HCT116 (cell line): ENCODE measurements around the gene PARP2. TPM values are rescaled to one million over a fixed set of nuclear protein-coding genes. Genes with fewer than 3 reads are reported as not detected.

ENCODE experiments used
- ATAC-seq: fragments of 200-7000 bp; cut with Tn5 transposase; 2 replicates; pipeline ENCODE4 v1.9.1; 2020; ENCODE audit warnings: mild to moderate bottlenecking, moderate library complexity
- BruUV-seq: library from RNA; stranded (reverse); fragments of 400-500 nt; replicated peaks from 2 replicates; lab custom pipeline; 2021; lab: Mats Ljungman, UMichigan
- CTCF ChIA-PET: fragments of 300-600 bp; sonication (Branson Sonifier 250); formaldehyde crosslinking; loops from one replicate; lab custom pipeline; 2021; ENCODE audit warnings: antibody characterized with exemption; lab: Charles Lee
- POLR2A ChIA-PET: fragments of 300-600, 350-600 bp; sonication (Branson Sonifier 250); formaldehyde crosslinking; loops from one replicate; lab custom pipeline; 2021; ENCODE audit warnings: antibody characterized with exemption; lab: Charles Lee
- RAD21 ChIA-PET, 2 experiments: fragments of 300-600 bp; sonication (Branson Sonifier 250); formaldehyde crosslinking; loops; one replicate each; lab custom pipeline; 2023; ENCODE audit warnings: low total read pairs in 2 of 2; ENCODE audit not compliant: uncharacterized antibody in 2 of 2, unreplicated experiment in 2 of 2, low non-redundant PET in 1 of 2; lab: Charles Lee
- DNase-seq: peaks from one replicate; pipeline ENCODE4 v3.0.0-alpha.2; 2010; ENCODE audit warnings: low read depth, low spot score
- H2AFZ ChIP-seq: fragments of 200-600 bp; shearing (Covaris generic), sonication (generic); 2 replicates; pipeline ENCODE4 v1.6.1; 2017; ENCODE audit warnings: low read depth, mixed run types, mixed read lengths, antibody characterized with exemption, low read length; ENCODE audit not compliant: poor library complexity, severe bottlenecking
- H3K27ac ChIP-seq: 2 replicates; pipeline ENCODE4 v1.5.1; 2012; ENCODE audit warnings: low read depth, low read length
- H3K27me3 ChIP-seq: fragments of 200-600 bp; sonication (generic); 2 replicates; pipeline ENCODE4 v1.6.1; 2016; ENCODE audit warnings: mixed run types, low read length, mixed read lengths; ENCODE audit not compliant: insufficient read depth
- H3K36me3 ChIP-seq, 2 experiments: fragments of 200-500 bp in 1 of 2; fragments of 200-600 bp in 1 of 2; sonication (Bioruptor generic) in 1 of 2; sonication (generic) in 1 of 2; 2 replicates each; pipeline versions ENCODE4 v1.5.1 to v1.6.1; 2014 to 2016; ENCODE audit warnings: low read length in 2 of 2, inconsistent platforms in 1 of 2, mixed read lengths in 1 of 2, mixed run types in 1 of 2; ENCODE audit not compliant: insufficient read depth in 2 of 2, control insufficient read depth in 1 of 2
- H3K4me1 ChIP-seq, 2 experiments: fragments of 200-600 bp in 1 of 2; sonication (generic) in 1 of 2; 2 replicates each; pipeline versions ENCODE4 v1.5.1 to v1.6.1; 2012 to 2017; ENCODE audit warnings: low read length in 2 of 2, inconsistent platforms in 1 of 2, mild to moderate bottlenecking in 1 of 2, mixed read lengths in 1 of 2, mixed run types in 1 of 2, moderate library complexity in 1 of 2; ENCODE audit not compliant: insufficient read depth in 2 of 2, control insufficient read depth in 1 of 2
- H3K4me2 ChIP-seq: fragments of 200-600 bp; sonication (generic); 2 replicates; pipeline ENCODE4 v1.6.1; 2017; ENCODE audit warnings: mixed run types, low read length, mixed read lengths
- H3K4me3 ChIP-seq, 2 experiments: fragments of 200-600 bp in 1 of 2; sonication (generic) in 1 of 2; replicated peaks in 1 of 2; 2 replicates each; pipeline ENCODE4 v1.5.1; 2011 to 2016; ENCODE audit warnings: low read length in 2 of 2, control low read depth in 1 of 2, low read depth in 1 of 2, mild to moderate bottlenecking in 1 of 2, mixed read lengths in 1 of 2, mixed run types in 1 of 2
- H3K79me2 ChIP-seq: fragments of 200-600 bp; sonication (generic); 2 replicates; pipeline ENCODE4 v1.6.1; 2017; ENCODE audit warnings: mild to moderate bottlenecking, mixed run types, low read length, moderate library complexity, mixed read lengths; ENCODE audit not compliant: insufficient read depth
- H3K9ac ChIP-seq: fragments of 200-600 bp; sonication (generic); 2 replicates; pipeline ENCODE4 v1.6.1; 2016; ENCODE audit warnings: low read length, mixed read lengths
- H3K9me2 ChIP-seq: fragments of 200-600 bp; sonication (generic), shearing (Covaris generic); 2 replicates; pipeline ENCODE4 v1.6.1; 2017; ENCODE audit warnings: mixed run types, mild to moderate bottlenecking, moderate library complexity; ENCODE audit not compliant: insufficient read depth
- H3K9me3 ChIP-seq, 2 experiments: fragments of 200-500 bp in 1 of 2; fragments of 200-600 bp in 1 of 2; sonication (Bioruptor generic) in 1 of 2; sonication (generic) in 1 of 2; 2 replicates each; pipeline ENCODE4 v1.6.1; 2014 to 2017; ENCODE audit warnings: low read length in 2 of 2, mixed read lengths in 2 of 2, inconsistent platforms in 1 of 2, low read depth in 1 of 2, mild to moderate bottlenecking in 1 of 2, mixed run types in 1 of 2, moderate library complexity in 1 of 2; ENCODE audit not compliant: control insufficient read depth in 1 of 2, insufficient read depth in 1 of 2
- H4K20me1 ChIP-seq: fragments of 200-600 bp; sonication (generic), shearing (Covaris generic); 2 replicates; pipeline ENCODE4 v1.6.1; 2017; ENCODE audit warnings: mixed run types, mild to moderate bottlenecking, moderate library complexity; ENCODE audit not compliant: insufficient read depth
- CEBPB ChIP-seq: IDR thresholded peaks from 2 replicates; pipeline ENCODE4 v1.6.1; 2012; ENCODE audit warnings: low read depth
- EZH2 ChIP-seq: fragments of 200-600 bp; sonication (generic); IDR thresholded peaks from 2 replicates; pipeline ENCODE4 v1.6.1; 2017; ENCODE audit warnings: antibody characterized with exemption, mixed run types
- EZH2phosphoT487 ChIP-seq: fragments of 200-600 bp; IDR thresholded peaks from 2 replicates; pipeline ENCODE4 v1.6.1; 2018; ENCODE audit warnings: antibody characterized with exemption, borderline replicate concordance
- JUND ChIP-seq: IDR thresholded peaks from 2 replicates; pipeline ENCODE4 v1.6.1; 2012
- ZBTB33 ChIP-seq: IDR thresholded peaks from 2 replicates; pipeline ENCODE4 v1.6.1; 2011; ENCODE audit warnings: mild to moderate bottlenecking, low read length, moderate library complexity; ENCODE audit not compliant: insufficient replicate concordance; ENCODE audit errors: extremely low read depth
- intact Hi-C: fragments of 100-400 bp; cut with micrococcal nuclease; formaldehyde crosslinking; loops from 2 replicates; pipeline ENCODE4 v1.10.0; 2022
- total RNA-seq: library from RNA; stranded (reverse); gene quantifications from one replicate; pipeline ENCODE4 v1.2.1, GENCODE V29; 2021; ENCODE audit not compliant: unreplicated experiment
- TF ChIP-seq, protein P1 (sequence below), 3 experiments: fragments of 200-600 bp in 1 of 3; sonication (generic) in 1 of 3; IDR thresholded peaks in 2 of 3; conservative IDR thresholded peaks in 1 of 3; 2 replicates each; pipeline ENCODE4 v1.5.1; 2012 to 2017; ENCODE audit warnings: low read depth in 2 of 3, low read length in 2 of 3, antibody characterized with exemption in 1 of 3, borderline replicate concordance in 1 of 3, control low read depth in 1 of 3, mild to moderate bottlenecking in 1 of 3, mixed read lengths in 1 of 3, mixed run types in 1 of 3, moderate library complexity in 1 of 3; ENCODE audit not compliant: insufficient read depth in 1 of 3

Gene PARP2
- total RNA-seq, 1 experiment from 2014 or later, result 51.8 TPM

DNA sequence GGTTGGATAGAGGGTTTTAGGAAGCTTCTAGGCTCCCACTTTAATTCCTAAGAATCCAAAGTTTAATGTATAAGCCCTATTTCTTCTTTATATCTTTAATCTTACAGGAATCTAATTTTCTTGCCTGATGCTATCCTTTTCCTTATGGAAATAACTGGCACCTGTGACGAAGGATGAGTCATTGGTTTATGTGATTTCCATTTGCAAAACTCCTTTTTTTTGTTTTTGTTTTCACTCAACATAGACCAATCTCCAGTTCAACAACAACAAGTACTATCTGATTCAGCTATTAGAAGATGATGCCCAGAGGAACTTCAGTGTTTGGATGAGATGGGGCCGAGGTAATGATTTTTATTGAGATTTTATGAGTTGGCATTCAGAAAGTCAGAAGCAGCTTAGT is 6.8 kb downstream of the PARP2 start:
- no TSS peak for BruUV-seq
- Histone ChIP-seq H3K79me2 (peaks cover 13% of the 10 kb centered on the region), H3K9me2 (no peaks in the 10 kb centered on the region), H3K4me2 (no peak overlapping the region), H3K9me3 (no peaks in the 10 kb centered on the region), H4K20me1 (no peaks in the 10 kb centered on the region), H3K27me3 (no peaks in the 10 kb centered on the region), H3K9ac (no peak overlapping the region), H3K27ac (no peak overlapping the region), H3K4me3 (no peak overlapping the region), H2AFZ (no peak overlapping the region), H3K4me1 (no peaks in the 10 kb centered on the region), H3K36me3 (peaks cover 67% of the 10 kb centered on the region in 2 experiments)
- ChIA-PET RAD21 (no interaction called here), CTCF (no interaction called here), POLR2A (no interaction called here)
- no peak for ATAC-seq
- no peak for DNase-seq
- intact Hi-C loops, result no loop called here
- TF ChIP-seq ZBTB33 (no peak), EZH2phosphoT487 (no peak), CEBPB (no peak), JUND (no peak), EZH2 (no peak)

- Histone ChIP-seq H3K9me3 (no peaks in the 10 kb centered on the region), H2AFZ (no peak overlapping the region), H3K79me2 (peaks cover 7% of the 10 kb centered on the region), H4K20me1 (no peaks in the 10 kb centered on the region), H3K27ac (no peak overlapping the region), H3K36me3 (peaks cover 65 to 66% of the 10 kb centered on the region in 2 experiments)
- ATAC-seq (no peak), DNase-seq (no peak)
- BruUV-seq, result no TSS peak
- intact Hi-C loops, result no loop called here
- no peak for TF ChIP-seq EZH2
- TF ChIP-seq, protein P1, sequence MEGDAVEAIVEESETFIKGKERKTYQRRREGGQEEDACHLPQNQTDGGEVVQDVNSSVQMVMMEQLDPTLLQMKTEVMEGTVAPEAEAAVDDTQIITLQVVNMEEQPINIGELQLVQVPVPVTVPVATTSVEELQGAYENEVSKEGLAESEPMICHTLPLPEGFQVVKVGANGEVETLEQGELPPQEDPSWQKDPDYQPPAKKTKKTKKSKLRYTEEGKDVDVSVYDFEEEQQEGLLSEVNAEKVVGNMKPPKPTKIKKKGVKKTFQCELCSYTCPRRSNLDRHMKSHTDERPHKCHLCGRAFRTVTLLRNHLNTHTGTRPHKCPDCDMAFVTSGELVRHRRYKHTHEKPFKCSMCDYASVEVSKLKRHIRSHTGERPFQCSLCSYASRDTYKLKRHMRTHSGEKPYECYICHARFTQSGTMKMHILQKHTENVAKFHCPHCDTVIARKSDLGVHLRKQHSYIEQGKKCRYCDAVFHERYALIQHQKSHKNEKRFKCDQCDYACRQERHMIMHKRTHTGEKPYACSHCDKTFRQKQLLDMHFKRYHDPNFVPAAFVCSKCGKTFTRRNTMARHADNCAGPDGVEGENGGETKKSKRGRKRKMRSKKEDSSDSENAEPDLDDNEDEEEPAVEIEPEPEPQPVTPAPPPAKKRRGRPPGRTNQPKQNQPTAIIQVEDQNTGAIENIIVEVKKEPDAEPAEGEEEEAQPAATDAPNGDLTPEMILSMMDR (IDR thresholded peaks at IDR 0.05 in 2 of 3, conservative IDR thresholded peaks at IDR 0.05 in 1 of 3; ENCODE audit: borderline replicate concordance in 1 of 3, insufficient read depth in 1 of 3, low read depth in 2 of 3, low read length in 2 of 3), result peak in 1 of 3 experiments; percentile 28; a peak in 2 of 6 replicates
- TF ChIP-seq, all 23 proteins: peak for 1
- Histone ChIP-seq H3K27me3 (no peaks in the 10 kb centered on the region), H3K9ac (no peak overlapping the region), H3K4me1 (no peaks in the 10 kb centered on the region), H3K4me2 (no peak overlapping the region), H3K4me3 (no peak overlapping the region), H3K9me2 (no peaks in the 10 kb centered on the region)
- CTCF ChIA-PET, result no interaction called here
- POLR2A ChIA-PET, result no interaction called here
- RAD21 ChIA-PET, result no interaction called here
These were observed 7.4 kb downstream of the PARP2 start for GRCh38 chr14:20350860-20351259.
